M059J (cell line): Measurements from ENCODE around the gene C15orf39. TPM values are rescaled to one million over a fixed set of nuclear protein-coding genes. Genes with fewer than 3 reads are reported as not detected.

Experiments
- DNase-seq: peaks from one replicate; pipeline ENCODE4 v3.0.0-alpha.2; 2012; ENCODE audit warnings: low read depth
- total RNA-seq: library from RNA; depleted of rRNA; stranded (reverse); fragments of >200 nt; shearing (Covaris generic); gene quantifications from 2 replicates; pipeline ENCODE4 v1.2.3, GENCODE V29; 2014; rRNA removed

The C15orf39 gene
- 8.5 and 11.5 TPM in 2 replicates for total RNA-seq

DNA sequence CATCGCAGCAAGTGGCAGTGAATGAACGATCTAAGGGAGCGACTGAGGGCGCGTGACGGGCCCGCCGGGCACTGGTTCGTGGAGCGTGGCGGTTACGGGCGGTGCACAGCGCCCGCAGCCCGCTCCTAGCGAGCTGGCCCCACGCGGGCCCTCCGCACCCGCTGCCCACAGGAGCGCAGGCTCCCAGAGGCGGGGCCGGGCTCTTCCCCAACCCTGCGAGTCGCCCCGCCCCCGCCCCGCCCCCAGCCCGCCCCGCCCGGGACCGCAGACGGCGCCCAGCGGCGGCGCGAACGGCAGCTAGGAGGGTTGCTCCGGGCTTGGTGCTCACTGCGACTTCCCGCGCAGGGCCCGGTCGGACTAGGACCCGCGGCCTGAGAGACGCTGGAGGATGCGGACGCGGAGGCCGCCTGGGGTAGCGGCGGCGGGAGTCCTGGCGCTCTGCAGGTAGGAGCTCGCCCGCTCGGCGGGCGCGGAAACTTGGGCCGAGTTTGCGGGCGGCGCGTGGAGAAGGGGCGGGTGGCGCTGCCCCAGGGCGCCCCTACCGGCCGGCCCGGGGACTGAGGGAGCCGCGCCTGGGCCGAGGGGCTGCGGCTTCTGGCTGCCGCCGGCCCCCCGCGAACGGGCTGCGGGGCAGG is at the start of gene C15orf39:
C15orf39 (plus strand) TSS at position 267 of the 635 bp plus-strand sequence. CDS start 4,167 bp downstream, outside the sequence.
- DNase-seq = peak; percentile 57

DNA sequence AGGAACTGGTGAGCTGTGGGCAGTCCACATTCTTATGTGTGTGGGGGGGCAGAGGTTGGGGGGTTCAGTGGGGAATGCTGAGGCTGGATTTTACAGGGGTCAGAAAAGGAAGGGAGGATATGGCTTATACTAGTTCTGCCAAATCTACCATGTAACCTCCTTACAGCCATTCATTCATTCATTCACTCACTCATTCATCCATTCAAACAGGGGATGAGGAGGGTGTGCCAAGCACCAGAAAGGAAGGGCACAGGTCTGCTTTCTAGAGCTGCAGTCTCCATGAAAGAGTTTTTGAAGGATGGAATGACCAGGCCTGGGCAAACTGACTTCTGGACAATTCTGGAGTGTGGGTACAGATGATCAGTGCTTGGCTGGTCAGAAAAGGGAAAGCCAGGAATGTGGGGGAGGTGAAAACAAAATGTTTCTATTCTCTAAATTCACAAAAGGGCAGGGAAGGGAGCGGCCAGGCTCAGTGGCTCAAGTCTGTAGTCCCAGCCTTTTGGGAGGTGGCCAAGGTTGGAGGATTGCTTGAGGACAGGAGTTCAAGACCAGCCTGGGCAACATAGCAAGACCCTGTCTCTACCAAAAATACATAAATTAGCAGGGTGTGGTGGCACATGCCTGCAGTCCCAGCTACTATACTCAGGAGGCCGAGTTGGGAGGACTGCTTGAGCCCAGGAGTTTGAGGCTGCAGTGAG is 49.2 kb upstream of the C15orf39 start:
- no peak for DNase-seq

DNA sequence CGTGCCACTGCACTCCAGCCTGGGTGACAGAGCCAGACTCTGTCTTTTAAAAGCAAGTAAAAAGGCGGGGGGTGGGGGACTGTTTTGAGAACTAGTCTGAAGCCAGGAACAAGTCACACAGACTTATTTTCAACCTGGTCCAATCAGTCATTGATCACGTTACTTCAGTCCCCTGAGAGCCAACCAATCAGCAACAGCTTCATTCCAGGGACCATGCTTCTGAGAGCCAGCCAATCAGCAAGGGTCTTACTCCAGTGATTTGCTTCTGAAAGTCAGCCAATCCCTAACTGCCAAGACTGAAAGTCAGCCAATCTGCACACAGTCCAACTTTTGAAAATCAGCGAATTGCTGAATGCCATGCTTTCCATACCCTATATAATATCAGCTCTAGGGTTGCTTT is 48.6 kb upstream of the C15orf39 start:
- DNase-seq = peak; percentile 58

DNA sequence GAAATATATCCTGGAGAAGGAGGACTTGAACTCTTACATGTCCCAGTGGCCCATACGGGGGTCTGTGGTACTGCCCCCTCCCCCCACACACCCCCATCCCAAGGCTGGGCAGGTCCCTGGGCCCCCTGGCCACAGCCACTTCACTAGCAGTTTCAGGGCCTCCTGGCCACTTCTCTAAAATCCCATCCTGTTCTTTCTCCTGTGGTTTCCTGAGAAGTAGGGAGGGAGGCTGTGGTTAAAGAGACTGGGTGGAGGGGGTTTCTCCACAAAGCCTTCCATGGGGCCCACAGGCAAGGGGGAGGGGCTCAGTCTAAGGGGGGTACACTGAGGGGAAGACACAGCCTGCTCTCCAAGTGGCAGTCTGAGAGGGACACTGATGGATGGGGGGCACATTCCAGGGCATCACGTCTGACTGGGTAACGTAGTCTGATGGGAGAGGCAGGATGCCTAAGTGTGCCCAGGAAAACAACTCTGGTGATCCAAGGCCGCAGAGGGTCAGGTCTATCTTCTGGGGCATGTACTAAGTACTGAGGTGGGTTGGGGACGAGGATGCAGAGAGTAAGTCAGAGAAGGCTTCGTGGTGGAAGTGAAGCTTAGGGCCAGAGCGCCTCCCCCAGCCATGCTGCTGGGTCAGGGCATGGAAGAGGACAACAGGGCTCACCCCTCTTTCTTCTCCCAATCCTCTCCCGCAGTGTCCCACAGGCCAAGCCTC is 48.0 kb upstream of the C15orf39 start:
- DNase-seq = no peak

DNA sequence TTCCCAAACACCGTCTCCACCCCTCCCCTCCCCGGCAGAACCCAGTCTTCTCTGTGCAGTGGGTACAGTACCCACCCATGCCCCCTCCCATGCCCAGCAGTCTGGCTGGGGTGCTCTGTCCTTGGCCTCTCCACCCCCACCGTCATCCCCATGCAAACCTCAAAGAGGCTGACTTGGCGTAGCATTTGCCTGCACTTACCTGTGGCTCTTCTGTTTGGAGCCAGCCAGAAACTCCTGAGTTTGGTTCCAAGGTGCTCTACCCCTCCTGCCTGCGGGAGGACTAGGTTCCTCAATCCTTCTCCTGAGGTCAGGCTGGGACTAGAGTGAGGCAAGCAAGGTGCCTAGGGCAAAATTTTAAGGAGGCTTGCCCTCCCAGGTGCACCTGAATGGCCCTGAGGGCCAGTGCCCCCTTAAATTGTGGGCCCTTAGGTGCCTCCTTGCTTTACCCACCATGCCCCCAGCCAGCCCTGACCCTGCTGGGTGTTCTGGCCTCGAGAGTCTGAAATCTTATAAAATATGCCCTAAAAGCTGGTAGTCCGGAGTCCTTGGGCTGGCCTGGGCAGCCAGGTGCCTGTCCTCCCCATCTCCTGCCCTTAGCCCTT is 47.1 kb upstream of the C15orf39 start:
- no peak for DNase-seq

DNA sequence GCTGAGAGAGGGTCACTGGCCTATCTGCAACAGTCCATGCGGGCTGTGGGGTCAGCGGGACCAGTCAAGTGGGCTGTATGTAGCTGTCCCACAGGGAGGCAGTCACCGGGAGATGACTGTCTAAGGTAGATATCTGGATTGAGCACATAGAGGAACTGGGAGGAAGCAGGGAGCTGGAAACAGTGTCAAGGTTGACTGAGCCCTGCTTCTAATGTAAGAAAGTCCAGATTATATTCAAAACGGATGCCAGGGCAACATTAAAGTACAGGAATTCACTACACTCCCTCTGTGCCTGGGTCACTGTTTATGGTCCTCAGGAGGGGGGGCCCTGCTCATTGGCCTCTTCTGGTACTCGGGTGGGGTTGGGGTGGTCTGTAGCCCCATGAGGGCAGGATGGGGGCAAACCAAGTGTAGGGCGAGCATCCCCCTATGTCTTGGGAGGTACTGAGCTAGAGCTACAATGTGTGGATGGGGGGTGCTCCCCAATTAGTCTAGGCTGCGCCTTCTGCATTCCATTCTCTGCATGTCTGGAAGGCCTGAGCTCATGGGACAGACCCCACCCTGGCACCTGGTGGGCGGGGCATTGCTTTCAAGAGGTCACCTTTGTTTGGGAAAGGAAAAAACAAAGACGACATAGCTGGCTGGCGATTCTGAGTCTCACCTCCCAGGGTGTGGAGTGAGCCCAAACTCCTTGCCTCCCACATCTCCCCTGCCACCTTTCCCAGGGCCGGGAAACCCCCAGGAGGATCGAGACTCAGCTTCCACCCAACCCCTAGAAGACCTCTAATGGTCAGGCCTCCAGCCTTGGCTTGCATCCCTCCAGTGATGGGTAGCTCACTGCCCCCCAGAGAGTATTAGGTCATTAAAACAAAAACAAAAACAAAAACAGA is 45.1 kb upstream of the C15orf39 start:
- no peak for DNase-seq

DNA sequence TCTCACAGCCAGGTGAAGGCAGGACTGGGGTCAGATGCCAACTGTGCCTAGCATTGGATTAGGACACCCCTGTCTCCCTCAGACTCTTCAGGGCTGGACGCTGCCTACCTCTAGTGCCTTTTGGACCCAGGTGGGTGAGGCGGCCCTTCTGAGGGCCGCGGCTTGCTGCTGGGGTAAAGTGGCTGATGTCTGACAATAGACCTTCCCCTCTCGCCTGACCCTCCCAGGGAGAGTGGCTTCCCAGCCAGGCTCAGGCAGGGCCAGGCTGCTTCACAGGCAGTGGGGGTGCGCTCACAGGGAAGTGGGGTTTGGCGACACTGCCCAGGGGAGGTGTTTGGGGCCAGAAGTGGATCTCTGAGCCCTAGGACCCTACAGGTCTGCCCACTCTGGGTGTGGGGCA is 43.3 kb upstream of the C15orf39 start:
- DNase-seq = no peak

DNA sequence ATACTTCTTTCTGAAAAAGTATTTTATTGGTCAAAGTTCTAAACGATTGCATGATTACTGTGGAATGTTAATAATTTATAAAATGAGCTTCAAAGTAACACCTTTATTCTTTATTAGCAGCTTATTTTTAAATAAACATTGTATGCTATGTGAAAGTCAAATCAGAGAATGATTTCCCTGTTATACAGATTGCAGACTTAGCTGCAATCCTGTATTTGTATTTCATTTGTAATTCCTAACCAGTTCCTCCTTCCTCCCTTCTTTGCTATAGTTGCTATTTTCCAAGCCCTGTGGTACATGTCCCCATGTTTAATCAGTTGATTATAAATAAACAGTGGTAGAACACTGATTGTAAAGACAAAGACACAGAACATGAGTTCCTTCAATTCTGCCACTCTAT is 42.4 kb upstream of the C15orf39 start:
- no peak for DNase-seq

DNA sequence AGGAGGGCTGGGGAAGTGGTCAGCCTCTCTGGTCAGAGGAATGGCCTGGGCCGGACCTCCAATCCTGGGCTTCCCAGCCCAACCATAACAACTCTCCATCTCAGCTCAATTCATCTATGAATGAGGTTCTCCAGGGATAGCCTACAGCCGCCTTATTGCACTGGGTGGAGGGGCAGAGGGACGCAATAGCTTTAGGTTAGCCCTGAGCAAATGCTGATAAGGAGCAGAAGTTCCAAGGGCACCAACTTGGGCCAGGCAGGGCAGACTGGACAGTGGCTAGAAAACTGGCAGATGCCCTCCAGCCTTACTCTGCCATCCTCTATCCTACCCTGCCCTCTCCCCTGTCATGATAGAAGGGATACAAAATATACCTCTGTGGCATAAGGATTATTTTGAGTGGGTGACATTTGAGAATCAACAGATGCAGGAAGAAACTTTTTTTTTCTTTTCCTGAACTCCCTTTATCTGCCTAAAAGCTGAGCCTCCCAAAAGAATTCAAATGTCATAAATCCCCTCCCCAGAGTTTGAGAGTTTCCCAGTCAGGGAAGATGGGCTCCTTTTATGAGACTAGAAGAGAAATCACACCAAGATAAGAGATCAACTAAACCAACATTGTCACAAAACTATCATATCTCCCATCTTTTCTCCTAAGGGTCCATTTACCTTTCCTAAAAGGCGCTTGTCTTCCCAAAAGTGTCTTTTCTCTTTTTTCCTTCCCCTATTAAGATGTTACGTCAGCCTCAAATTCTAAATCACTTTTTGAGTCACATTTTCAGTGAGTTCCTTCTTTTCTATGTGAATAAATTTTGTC is 40.4 kb upstream of the C15orf39 start:
- no peak for DNase-seq

DNA sequence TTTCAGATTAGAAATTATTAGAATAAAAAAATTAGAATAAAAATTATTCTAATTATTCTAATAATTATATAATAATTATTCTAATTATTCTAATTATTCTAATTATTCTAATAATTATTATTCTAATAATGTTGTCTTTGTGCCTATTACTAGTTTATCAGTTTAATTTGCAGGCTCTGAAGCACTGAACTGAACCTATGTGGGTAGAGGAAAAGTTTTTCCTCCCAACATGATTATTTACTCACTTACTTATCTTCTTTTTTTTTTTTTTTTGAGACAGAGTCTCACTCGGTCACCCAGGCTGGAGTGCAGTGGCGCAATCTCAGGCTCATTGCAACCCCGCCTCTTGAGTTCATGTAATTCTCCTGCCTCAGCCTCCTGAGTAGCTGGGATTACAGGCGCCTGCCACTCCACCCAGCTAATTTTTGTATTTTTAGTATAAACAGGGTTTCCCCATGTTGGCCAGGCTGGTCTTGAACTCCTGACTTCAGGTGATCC is 39.7 kb upstream of the C15orf39 start:
- DNase-seq = no peak

DNA sequence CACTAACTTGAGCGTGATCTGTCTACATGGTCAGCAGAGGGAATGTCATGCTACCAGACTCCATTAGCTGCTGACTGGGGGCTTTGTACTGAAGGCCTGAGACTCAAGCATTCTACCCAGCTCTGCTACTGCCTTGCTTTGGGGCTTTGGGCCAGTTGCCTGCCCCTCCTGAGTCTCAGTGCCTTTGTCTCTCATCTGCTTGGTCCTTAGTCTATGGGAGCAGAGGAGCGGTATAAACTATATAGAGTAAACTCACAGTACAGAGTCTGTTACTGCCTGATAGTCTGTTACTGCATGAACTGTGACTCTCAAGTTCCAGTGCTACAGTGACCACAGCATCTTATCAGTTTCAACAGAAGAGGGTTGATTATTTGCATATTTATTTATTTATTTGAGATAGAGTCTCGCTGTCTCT is 38.5 kb upstream of the C15orf39 start:
- DNase-seq = no peak

DNA sequence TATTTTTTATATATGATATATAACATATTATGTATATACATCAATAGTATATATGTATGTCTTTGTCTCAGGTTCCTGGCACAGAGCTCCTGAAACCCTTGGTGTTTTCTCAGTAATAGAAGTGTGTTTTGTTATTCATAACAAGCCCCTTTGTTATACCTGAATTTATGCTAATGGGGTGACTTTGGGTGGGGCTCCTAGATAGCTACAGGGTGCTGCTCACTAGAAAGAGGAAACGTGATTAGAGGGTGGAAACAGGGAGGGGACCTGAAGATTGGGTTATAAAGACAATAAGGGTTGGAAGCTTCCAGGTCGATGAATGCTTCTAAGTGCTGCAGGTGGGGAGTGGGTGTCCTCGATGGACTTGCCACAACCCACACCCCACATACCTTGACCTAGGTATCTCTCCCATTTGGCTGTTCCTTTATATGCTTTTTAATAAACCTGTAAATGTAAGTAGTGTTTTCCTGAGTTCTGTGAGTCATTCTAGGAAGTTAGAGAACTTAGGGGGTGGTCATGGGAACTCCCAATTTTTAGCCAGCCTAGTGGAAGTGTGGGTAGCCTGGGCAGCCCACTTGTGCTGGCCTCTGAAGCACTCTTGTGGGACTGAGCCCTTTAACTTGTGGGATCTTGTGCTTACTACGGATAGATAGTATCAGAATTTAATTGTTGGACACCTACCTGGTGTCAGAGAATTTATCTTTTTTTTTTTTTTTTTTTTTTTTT is 36.9 kb upstream of the C15orf39 start:
- no peak for DNase-seq

DNA sequence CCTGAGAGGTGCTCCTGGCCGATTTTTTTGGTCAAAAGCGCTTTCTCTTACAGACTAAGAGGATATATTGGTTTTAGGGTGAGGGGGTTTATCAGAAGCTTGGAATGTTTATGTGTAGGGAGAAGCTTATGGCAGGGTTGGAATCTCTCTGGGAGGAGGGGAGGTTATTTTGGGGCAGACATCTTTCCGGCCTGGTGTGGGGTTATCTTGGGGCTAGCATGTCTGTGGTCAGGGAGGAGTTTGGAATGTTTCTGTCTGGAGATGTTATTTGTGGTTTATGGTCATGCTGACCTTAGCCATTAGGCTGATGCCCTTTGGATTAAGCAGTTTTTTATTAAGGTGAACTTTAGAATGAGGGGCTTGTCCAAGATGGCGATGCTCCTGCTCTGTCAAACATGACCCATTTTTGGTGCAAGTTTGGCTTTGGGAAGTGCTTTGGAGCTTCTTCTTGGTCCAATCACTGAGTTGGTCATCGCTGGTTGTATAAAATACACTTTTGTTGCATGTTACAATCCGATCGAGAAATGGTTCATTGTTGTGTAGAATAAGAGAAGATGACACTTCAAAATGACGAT is 35.1 kb upstream of the C15orf39 start:
- peak; percentile 46 for DNase-seq

DNA sequence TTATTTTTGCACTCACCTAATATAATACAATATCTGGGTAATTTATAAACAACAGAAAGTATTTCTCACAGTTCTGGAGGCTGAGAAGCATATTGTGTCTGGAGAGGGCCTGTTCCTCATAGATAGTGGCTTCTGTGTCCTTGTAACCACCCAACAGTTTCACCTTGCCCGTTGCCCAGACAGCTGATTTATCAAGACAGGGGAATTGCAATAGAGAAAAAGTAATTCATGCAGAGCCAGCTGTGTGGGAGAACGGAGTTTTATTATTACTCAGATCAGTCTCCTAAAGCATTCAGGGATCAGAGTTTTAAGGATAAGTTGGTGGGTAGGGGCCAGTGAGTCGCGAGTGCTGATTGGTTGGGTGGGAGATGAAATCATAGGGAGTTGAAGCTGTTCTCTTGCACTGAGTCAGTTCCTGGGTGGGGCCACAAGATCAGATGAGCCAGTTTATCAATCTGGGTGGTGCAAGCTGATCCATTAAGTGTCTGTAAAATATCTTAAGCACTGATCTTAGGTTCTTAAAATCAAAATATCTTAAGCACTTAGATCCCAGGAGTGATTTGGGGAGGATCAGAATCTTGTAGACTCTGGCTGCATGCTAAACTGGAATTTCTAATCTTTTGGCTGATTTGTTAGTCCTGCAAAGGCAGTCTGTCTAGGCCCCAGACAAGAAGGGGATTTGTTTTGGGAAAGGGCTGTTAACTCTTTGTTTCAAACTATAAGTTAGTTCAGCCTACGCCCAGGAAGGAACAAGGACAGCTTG is 33.9 kb upstream of the C15orf39 start:
- DNase-seq = peak; percentile 49

DNA sequence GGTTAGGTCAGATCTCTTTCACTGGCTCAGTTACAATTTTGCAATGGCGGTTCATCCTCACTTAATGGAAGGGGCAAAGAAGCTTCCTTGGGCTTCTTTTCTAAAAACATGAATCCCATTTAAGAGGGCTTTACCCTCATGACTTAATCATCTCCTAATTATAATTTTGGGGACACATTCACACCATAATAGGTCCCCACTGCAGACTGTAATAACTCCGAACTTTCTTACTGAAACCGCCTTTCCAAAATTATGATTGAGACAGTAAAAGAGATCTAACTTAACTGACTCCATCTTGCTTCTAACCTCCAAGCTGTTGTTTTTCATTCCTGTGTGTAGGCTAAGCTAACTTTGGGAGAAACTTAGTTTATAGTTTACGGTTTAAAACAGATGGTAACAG is 33.3 kb upstream of the C15orf39 start:
- no peak for DNase-seq

DNA sequence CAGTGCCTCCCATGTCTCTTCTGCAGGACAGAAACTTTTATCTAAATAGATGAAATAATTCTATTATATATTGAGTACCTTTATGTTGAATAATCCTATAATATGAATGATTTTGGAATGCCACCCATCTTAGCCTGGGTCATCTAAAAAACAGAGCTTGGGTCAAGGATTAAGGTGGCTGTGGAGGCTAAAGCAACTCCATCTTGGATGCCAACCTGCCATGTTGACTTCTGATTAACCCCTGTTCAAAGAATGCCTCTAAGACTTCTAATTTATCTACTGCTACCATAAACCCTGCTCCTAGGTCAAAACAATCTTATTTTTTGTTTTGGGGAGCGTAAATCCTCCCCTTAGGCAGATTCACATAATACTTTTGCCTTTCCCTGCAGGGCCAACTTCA is 31.5 kb upstream of the C15orf39 start:
- no peak for DNase-seq

DNA sequence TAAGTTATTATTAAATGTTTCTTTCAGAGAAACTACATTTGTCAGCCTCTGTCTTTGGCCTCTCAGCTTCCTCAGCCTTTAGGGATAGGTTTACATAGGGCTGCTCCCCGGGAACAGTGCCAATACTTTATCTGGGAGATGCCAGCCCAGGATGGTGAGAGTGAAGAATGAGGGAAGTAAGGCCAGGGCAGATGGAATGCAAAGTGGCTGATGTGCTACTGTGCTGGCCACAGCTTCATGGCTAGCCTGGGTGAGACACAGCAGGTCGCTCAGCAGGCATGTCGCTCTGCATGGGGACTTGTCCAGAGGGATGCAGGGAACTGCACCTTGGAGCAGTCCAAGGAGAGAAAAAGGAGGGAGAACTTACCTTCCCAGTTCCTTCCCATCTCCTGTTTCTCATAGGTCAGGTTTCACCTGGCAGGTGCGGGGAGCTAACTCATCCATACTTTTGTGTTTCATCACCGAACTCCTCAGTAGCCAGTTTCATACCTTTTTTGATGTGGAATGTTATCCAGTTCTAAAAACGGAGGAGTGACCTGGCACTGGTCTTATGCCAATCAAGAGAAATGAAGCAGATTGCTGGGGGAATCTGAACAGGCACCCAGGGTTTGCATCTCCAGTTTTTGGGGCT is 30.9 kb upstream of the C15orf39 start:
- peak; percentile 85 for DNase-seq

DNA sequence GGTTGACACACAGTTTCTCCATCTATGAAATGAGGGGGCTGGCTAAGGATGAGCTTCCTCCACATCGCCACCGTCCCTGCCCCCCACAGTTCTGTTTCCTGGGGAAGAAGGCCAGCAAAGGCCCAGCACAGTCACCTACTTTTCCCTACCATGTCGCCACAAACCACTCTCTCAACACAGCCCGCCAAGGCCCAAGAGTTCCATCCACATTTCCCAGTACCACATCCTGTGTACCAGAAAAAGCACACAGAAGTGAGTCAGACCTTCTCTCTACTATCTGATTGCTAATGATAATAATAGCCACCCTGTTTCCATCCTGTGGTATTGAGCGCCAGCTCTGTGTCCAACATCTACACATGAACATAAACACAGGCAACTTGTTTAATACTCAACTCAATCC is 30.3 kb upstream of the C15orf39 start:
- DNase-seq = peak; percentile 95
